BE2C (cell line): ENCODE data around the gene PRKCH.

ENCODE experiments used
- DNase-seq: peaks from one replicate; pipeline ENCODE4 v3.0.0-alpha.2; 2020
- H3K27me3 ChIP-seq: fragments of 250-450 bp; sonication (Bioruptor Pico); 2 replicates; pipeline ENCODE4 v1.5.1; 2020; ENCODE audit warnings: mild to moderate bottlenecking
- H3K36me3 ChIP-seq: fragments of 250-450 bp; sonication (Bioruptor Pico); 2 replicates; pipeline ENCODE4 v1.5.1; 2020; ENCODE audit warnings: mild to moderate bottlenecking
- H3K4me1 ChIP-seq: fragments of 250-450 bp; sonication (Bioruptor Pico); 2 replicates; pipeline ENCODE4 v1.5.1; 2020
- H3K4me3 ChIP-seq: 2 replicates; pipeline ENCODE4 v1.5.1; 2011; ENCODE audit warnings: low read depth, low read length
- H3K9me3 ChIP-seq: fragments of 250-450 bp; sonication (Bioruptor Pico); 2 replicates; pipeline ENCODE4 v1.5.1; 2020
- TF ChIP-seq, protein P1 (sequence below): IDR thresholded peaks from 2 replicates; pipeline ENCODE4 v1.5.1; 2012; ENCODE audit warnings: mild to moderate bottlenecking, low read depth, low read length

PRKCH gene

DNA sequence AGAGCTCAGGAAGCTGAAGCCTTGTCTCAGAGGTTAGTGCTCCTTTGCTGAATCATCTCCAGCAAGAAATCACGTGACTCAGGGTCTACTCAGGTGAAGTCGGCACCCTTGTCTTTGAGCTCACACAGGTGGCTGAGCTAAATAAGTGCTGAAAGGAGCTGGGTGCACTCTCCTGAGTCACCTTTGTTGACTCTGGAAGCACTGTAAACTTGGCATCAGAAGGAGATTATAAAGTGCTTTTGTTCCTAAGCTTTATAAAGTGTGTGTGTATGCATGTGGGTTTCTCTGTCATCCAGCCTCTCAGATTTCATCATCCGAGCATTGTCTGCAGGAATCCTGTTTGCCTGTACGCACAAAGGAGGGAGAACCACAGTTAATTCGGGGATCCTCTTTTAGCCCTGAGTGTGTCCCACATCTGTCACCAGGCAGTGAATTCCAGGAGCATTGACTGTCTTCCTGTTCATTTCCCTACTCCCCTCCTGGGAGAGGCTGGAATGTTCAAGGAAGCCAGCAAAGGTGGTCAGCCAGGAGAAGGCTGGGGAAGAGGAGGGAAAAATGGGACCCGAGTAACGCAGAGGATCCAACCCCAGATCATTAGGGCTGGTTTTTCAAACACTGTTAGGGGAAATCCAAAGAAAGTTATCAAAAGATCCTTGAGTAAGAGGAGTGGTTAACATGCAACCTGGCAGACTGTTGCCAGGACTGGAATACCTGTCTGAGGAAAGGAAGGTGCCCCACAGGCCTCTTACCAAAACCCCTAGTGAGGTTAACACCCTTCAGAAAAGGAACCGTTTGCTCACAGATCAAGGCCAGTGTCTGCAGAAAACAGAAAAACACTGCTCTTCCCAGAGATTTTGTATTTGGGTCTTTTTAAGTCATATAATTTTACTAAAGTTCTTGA lies 216.4 kb downstream of the PRKCH start:
- Histone ChIP-seq H3K36me3 (no peaks in the 10 kb centered on the region), H3K9me3 (no peaks in the 10 kb centered on the region), H3K27me3 (no peaks in the 10 kb centered on the region), H3K4me3 (no peak overlapping the region), H3K4me1 (peaks cover 10% of the 10 kb centered on the region)
- TF ChIP-seq, protein P1, sequence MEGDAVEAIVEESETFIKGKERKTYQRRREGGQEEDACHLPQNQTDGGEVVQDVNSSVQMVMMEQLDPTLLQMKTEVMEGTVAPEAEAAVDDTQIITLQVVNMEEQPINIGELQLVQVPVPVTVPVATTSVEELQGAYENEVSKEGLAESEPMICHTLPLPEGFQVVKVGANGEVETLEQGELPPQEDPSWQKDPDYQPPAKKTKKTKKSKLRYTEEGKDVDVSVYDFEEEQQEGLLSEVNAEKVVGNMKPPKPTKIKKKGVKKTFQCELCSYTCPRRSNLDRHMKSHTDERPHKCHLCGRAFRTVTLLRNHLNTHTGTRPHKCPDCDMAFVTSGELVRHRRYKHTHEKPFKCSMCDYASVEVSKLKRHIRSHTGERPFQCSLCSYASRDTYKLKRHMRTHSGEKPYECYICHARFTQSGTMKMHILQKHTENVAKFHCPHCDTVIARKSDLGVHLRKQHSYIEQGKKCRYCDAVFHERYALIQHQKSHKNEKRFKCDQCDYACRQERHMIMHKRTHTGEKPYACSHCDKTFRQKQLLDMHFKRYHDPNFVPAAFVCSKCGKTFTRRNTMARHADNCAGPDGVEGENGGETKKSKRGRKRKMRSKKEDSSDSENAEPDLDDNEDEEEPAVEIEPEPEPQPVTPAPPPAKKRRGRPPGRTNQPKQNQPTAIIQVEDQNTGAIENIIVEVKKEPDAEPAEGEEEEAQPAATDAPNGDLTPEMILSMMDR, result no peak
- no peak for DNase-seq

DNA sequence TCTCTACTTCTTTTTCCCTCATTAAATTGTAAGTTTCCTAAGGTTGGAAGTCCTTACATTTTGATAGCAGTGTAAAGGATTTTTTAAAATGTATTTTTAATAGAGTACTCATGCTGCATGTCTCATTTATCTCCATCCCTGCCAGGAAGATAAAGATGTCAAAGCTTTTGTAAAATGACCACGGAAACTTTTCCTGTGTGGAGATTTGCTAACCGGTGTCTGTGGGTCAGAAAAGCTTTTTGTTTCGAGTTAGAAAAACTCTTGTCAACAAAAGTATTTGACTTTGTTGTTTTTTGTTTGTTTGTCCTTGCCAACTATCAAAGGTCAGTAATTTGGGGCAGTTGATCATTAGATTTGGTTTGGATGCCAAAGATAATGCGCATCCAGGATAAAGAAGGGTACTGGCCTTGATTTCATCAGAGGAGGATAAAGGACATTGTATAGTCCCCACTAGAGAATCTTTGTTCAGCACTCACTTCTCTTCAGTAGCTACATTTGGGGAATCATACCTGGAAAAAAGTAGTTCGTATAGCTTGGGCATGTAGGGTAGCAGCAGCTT lies 217.2 kb downstream of the PRKCH start:
- Histone ChIP-seq H3K36me3 (no peaks in the 10 kb centered on the region), H3K9me3 (no peaks in the 10 kb centered on the region), H3K4me1 (peaks cover 7% of the 10 kb centered on the region), H3K4me3 (no peak overlapping the region), H3K27me3 (no peaks in the 10 kb centered on the region)
- TF ChIP-seq, protein P1, result no peak
- no peak for DNase-seq

GRCh38 chr14:61539631-61540030 lies 218.3 kb downstream of the PRKCH start:
- Histone ChIP-seq H3K4me3 (no peak overlapping the region), H3K27me3 (no peaks in the 10 kb centered on the region), H3K36me3 (no peaks in the 10 kb centered on the region), H3K9me3 (no peaks in the 10 kb centered on the region), H3K4me1 (no peaks in the 10 kb centered on the region)
- TF ChIP-seq, protein P1, result no peak
- DNase-seq, result no peak

- no peaks in the 10 kb centered on the region for H3K9me3 ChIP-seq
- no peaks in the 10 kb centered on the region for H3K4me1 ChIP-seq
- no peak overlapping the region for H3K4me3 ChIP-seq
- H3K27me3 ChIP-seq, result no peaks in the 10 kb centered on the region
- H3K36me3 ChIP-seq, result no peaks in the 10 kb centered on the region
- no peak for DNase-seq
- TF ChIP-seq, protein P1, result no peak
Observed at GRCh38 chr14:61540931-61541330, 219.6 kb downstream of the PRKCH start.

DNA sequence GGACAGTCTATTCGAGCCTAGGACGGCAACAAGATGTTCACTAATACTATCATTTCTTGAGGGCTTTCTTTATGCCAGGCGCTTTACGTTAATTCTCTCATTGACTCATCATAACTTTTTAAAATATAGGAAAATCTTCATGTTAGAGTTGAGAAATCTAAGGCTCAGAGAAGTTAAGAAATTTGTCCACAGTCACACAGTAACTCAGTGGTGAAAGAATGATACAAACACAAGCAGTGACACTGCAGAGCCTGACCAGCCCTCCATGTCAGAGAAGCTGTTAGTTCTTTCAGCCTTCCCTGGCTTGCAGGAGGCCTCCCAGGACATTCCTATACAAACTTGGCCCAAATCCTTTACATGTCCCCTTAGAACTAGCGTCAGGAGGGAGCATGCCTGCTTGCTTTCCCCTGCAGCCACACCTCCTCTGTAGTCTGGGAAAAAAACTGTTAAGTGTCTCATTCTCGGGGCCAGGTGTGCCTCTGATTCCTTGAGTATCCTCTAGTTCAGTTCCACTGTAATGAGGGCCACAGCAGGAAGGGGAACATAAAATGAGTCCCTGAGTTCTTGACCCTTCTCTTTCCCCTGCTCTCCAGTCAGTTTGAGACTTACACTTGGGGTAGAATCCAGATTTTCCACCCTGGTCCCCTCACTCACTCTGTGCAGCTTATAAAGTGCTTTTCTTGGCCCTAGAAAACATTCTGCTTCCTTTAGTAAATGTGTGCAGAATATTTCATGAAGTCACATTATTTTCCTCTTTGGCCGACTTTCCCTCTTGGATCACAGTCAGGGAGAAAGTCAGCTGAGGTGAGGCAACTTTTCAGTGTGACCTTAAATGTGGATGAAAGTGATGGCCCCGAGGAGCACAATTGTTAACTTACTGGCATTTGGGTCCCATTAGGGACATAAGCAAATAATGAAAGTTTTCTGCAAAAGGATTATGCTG lies 221.7 kb downstream of the PRKCH start:
- Histone ChIP-seq H3K4me1 (no peaks in the 10 kb centered on the region), H3K27me3 (no peaks in the 10 kb centered on the region), H3K36me3 (no peaks in the 10 kb centered on the region), H3K9me3 (no peaks in the 10 kb centered on the region), H3K4me3 (no peak overlapping the region)
- TF ChIP-seq, protein P1, result no peak
- DNase-seq, result no peak
